GM23338 (cell line): ENCODE measurements around the gene ADAM20. TPM values are rescaled to one million over a fixed set of nuclear protein-coding genes. Genes with fewer than 3 reads are reported as not detected.

Experiments used
- ATAC-seq: fragments of 200-7000 bp; cut with Tn5 transposase; 3 replicates; pipeline ENCODE4 v1.9.1; 2020
- DNase-seq: peaks from one replicate; pipeline ENCODE4 v3.0.0-alpha.2; 2015; ENCODE audit warnings: low spot score
- H2AFZ ChIP-seq: fragments of 200-600 bp; sonication (generic); 2 replicates; pipeline ENCODE4 v1.8.0; 2016; ENCODE audit warnings: antibody characterized with exemption, mild to moderate bottlenecking, moderate library complexity
- H3F3A ChIP-seq: fragments of 200-600 bp; sonication (generic); replicated peaks from 2 replicates; pipeline ENCODE4 v1.8.0; 2017; ENCODE audit warnings: antibody characterized with exemption, mixed run types, low read depth
- H3K27ac ChIP-seq: fragments of 200-600 bp; sonication (generic); 2 replicates; pipeline ENCODE4 v1.6.1; 2016; ENCODE audit warnings: low read depth
- H3K27me3 ChIP-seq: fragments of 200-600 bp; sonication (generic); 2 replicates; pipeline ENCODE4 v1.8.0; 2016; ENCODE audit warnings: mild to moderate bottlenecking, mixed run types, moderate library complexity; ENCODE audit not compliant: insufficient read depth
- H3K36me3 ChIP-seq: fragments of 200-600 bp; sonication (generic); 2 replicates; pipeline ENCODE4 v1.8.0; 2016; ENCODE audit warnings: mild to moderate bottlenecking; ENCODE audit not compliant: insufficient read depth
- H3K4me1 ChIP-seq: fragments of 200-600 bp; sonication (generic); 2 replicates; pipeline ENCODE4 v1.8.0; 2016; ENCODE audit warnings: mild to moderate bottlenecking, moderate library complexity; ENCODE audit not compliant: insufficient read depth
- H3K4me2 ChIP-seq: fragments of 200-600 bp; sonication (generic); 2 replicates; pipeline ENCODE4 v1.7.1; 2017; ENCODE audit warnings: mixed run types
- H3K4me3 ChIP-seq: fragments of 200-600 bp; sonication (generic); 2 replicates; pipeline ENCODE4 v1.6.1; 2016; ENCODE audit warnings: mixed run types
- H3K79me2 ChIP-seq: fragments of 200-600 bp; sonication (generic); replicated peaks from 2 replicates; pipeline ENCODE4 v1.8.0; 2017; ENCODE audit warnings: mild to moderate bottlenecking; ENCODE audit not compliant: insufficient read depth
- H3K9me2 ChIP-seq: fragments of 200-600 bp; sonication (generic); 2 replicates; pipeline ENCODE4 v1.8.0; 2017; ENCODE audit not compliant: insufficient read depth
- H4K20me1 ChIP-seq: fragments of 200-600 bp; sonication (generic); replicated peaks from 2 replicates; pipeline ENCODE4 v1.8.0; 2017; ENCODE audit warnings: mild to moderate bottlenecking; ENCODE audit not compliant: insufficient read depth
- H3K27ac Mint-ChIP-seq: 2 replicates; pipeline ENCODE4 v1.8.0; 2020; ENCODE audit warnings: inconsistent platforms, mild to moderate bottlenecking, moderate library complexity, mixed read lengths
- H3K27me3 Mint-ChIP-seq: 3 replicates; pipeline ENCODE4 v1.8.0; 2022; ENCODE audit warnings: low read depth, mild to moderate bottlenecking, moderate library complexity, mixed read lengths, inconsistent platforms; ENCODE audit not compliant: insufficient read depth, poor library complexity
- H3K36me3 Mint-ChIP-seq: 3 replicates; pipeline ENCODE4 v1.8.0; 2021; ENCODE audit warnings: low read depth, mild to moderate bottlenecking, inconsistent platforms, moderate library complexity, mixed read lengths
- H3K4me1 Mint-ChIP-seq: 3 replicates; pipeline ENCODE4 v1.8.0; 2020; ENCODE audit warnings: mild to moderate bottlenecking, inconsistent platforms, mixed read lengths
- H3K4me3 Mint-ChIP-seq: 3 replicates; pipeline ENCODE4 v1.8.0; 2021; ENCODE audit warnings: moderate library complexity, mild to moderate bottlenecking, inconsistent platforms, mixed read lengths
- H3K9me3 Mint-ChIP-seq: 3 replicates; pipeline ENCODE4 v1.8.0; 2020; ENCODE audit warnings: moderate library complexity, mild to moderate bottlenecking, inconsistent platforms, mixed read lengths
- CREB1 ChIP-seq: fragments of 250-450 bp; sonication (Bioruptor Pico); IDR thresholded peaks from 2 replicates; pipeline ENCODE4 v1.5.0; 2020; ENCODE audit warnings: low read depth, mild to moderate bottlenecking, moderate library complexity
- CTCF ChIP-seq, 2 experiments: fragments of 200-600 bp in 1 of 2; sonication (generic) in 1 of 2; conservative IDR thresholded peaks; 2 replicates each; pipeline versions ENCODE4 v1.5.1 to v1.6.1; 2016 to 2017; ENCODE audit warnings: antibody characterized with exemption in 2 of 2, low read depth in 2 of 2, mild to moderate bottlenecking in 2 of 2, moderate library complexity in 1 of 2
- ETS1 ChIP-seq: IDR thresholded peaks from 2 replicates; pipeline ENCODE4 v1.6.1; 2016; ENCODE audit warnings: antibody characterized with exemption
- EZH2 ChIP-seq: fragments of 200-600 bp; sonication (generic); IDR thresholded peaks from one replicate; pipeline ENCODE4 v1.8.0; 2017; ENCODE audit warnings: antibody characterized with exemption, mild to moderate bottlenecking, low read depth; ENCODE audit not compliant: unreplicated experiment
- EZH2phosphoT487 ChIP-seq: fragments of 200-600 bp; sonication (generic); IDR thresholded peaks from one replicate; pipeline ENCODE4 v1.8.1; 2018; ENCODE audit warnings: antibody characterized with exemption; ENCODE audit not compliant: unreplicated experiment
- JUNB ChIP-seq: IDR thresholded peaks from one replicate; pipeline ENCODE4 v1.6.1; 2016; ENCODE audit warnings: antibody characterized with exemption; ENCODE audit not compliant: unreplicated experiment
- NANOG ChIP-seq: IDR thresholded peaks from 2 replicates; pipeline ENCODE4 v1.6.1; 2016; ENCODE audit warnings: antibody characterized with exemption, borderline replicate concordance
- POLR2AphosphoS5 ChIP-seq: IDR thresholded peaks from 2 replicates; pipeline ENCODE4 v1.6.1; 2016; ENCODE audit warnings: antibody characterized with exemption, low read depth
- REST ChIP-seq: IDR thresholded peaks from one replicate; pipeline ENCODE4 v1.6.1; 2018; ENCODE audit warnings: antibody characterized with exemption; ENCODE audit not compliant: unreplicated experiment
- STAT1 ChIP-seq: IDR thresholded peaks from one replicate; pipeline ENCODE4 v1.6.1; 2016; ENCODE audit warnings: antibody characterized with exemption; ENCODE audit not compliant: unreplicated experiment
- ZNF114 ChIP-seq: fragments of 250-450 bp; sonication (Bioruptor Pico); IDR thresholded peaks from 2 replicates; pipeline ENCODE4 v1.5.0; 2020; ENCODE audit warnings: mild to moderate bottlenecking, moderate library complexity
- ZNF331 ChIP-seq: fragments of 250-450 bp; sonication (Bioruptor Pico); IDR thresholded peaks from 2 replicates; pipeline ENCODE4 v1.5.0; 2020; ENCODE audit warnings: low read depth, mild to moderate bottlenecking, moderate library complexity
- ZNF462 ChIP-seq: fragments of 250-450 bp; sonication (Bioruptor Pico); IDR thresholded peaks from 2 replicates; pipeline ENCODE4 v1.5.0; 2020; ENCODE audit warnings: mild to moderate bottlenecking, moderate library complexity
- polyA plus RNA-seq: library from polyadenylated mRNA; unstranded; fragments of >200 nt; fragmentation: Nextera tagmentation; extraction: Ambion mirVana; gene quantifications from 2 replicates; pipeline ENCODE4 v1.2.1, GENCODE V29; 2016
- total RNA-seq: library from RNA; depleted of rRNA; stranded (reverse); fragments of >200 nt; shearing (Covaris generic); gene quantifications from 2 replicates; pipeline ENCODE4 v1.2.3, GENCODE V29; 2014

The ADAM20 gene
- total and polyA plus RNA-seq, 2 experiments from 2014 or later = 0.06 to 2.1 TPM

- Histone ChIP-seq H3K4me1 (no peaks in the 10 kb centered on the region), H3K4me3 (no peak overlapping the region)
- no peak for ATAC-seq
These were observed 36.6 kb downstream of the ADAM20 start for GRCh38 chr14:70498191-70498590.

More at GRCh38 chr14:70498191-70498590, 36.6 kb downstream of the ADAM20 start:
- Histone ChIP-seq H3K27me3 (no peaks in the 10 kb centered on the region), H4K20me1 (no peaks in the 10 kb centered on the region), H3K79me2 (no peaks in the 10 kb centered on the region), H3K9me2 (0 out of 2 replicates have a peak, but pooled peaks cover 13% of the 10 kb centered on the region), H2AFZ (no peak overlapping the region), H3K4me2 (no peak overlapping the region), H3K36me3 (no peaks in the 10 kb centered on the region), H3F3A (no peaks in the 10 kb centered on the region), H3K27ac (no peak overlapping the region)
- Mint-ChIP-seq H3K4me3 (no peak overlapping the region), H3K36me3 (peaks cover 33% of the 10 kb centered on the region), H3K27me3 (peaks cover 2% of the 10 kb centered on the region), H3K4me1 (no peaks in the 10 kb centered on the region), H3K27ac (no peak overlapping the region), H3K9me3 (peaks cover 51% of the 10 kb centered on the region)
- no peak for DNase-seq
- TF ChIP-seq JUNB = no peak
- TF ChIP-seq ZNF331 (CRISPR knock-in tag) = no peak
- TF ChIP-seq CTCF (conservative IDR thresholded peaks at IDR 0.05; ENCODE audit: low read depth in 2 of 2) = no peak
- no peak for TF ChIP-seq ZNF114 (CRISPR knock-in tag)
- no peak for TF ChIP-seq CREB1
- no peak for TF ChIP-seq EZH2
- no peak for TF ChIP-seq POLR2AphosphoS5
- TF ChIP-seq EZH2phosphoT487 = no peak
- TF ChIP-seq STAT1 = no peak
- TF ChIP-seq ZNF462 (CRISPR knock-in tag) = no peak
- TF ChIP-seq NANOG = no peak
- TF ChIP-seq REST = no peak
- no peak for TF ChIP-seq ETS1
